ENCODE results near the gene MED16.

Gene MED16

DNA sequence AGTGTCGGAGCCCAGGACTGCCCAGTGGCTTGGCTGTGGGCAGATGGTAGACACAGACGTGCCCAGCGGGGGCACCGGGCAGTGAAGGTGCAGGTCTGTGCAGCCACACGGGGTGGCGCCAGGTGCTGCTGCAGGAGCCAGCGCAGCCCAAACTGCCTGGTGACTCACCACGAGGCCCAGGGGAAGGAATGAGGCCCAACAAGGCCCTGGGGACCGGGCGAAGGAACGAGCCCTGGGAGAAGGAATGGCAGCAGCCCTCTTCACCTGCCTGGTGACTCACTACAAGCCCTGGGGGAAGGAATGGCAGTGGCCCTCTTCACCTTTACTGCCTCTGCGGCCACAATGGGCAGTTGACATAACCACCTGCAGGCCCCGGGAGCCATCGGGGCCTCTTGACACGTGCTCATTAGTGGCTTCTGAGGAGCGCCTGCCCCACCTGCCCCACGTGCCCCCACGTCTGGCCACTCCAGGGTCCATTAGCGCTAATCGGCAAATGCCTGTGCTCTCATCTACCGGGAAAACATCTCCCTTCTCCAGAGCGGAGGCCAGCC is 9.3 kb downstream of the MED16 start:
- H3K9ac ChIP-seq (ENCODE audit: low read depth, low read length, poor library complexity, severe bottlenecking): no peak overlapping the region
- no peaks in the 10 kb centered on the region for H3K4me1 ChIP-seq (ENCODE audit: insufficient read depth, low read length, poor library complexity, severe bottlenecking)
- no peak overlapping the region for H3K4me2 ChIP-seq (ENCODE audit: low read depth, low read length, poor library complexity, severe bottlenecking)
- TF ChIP-seq, protein P1, sequence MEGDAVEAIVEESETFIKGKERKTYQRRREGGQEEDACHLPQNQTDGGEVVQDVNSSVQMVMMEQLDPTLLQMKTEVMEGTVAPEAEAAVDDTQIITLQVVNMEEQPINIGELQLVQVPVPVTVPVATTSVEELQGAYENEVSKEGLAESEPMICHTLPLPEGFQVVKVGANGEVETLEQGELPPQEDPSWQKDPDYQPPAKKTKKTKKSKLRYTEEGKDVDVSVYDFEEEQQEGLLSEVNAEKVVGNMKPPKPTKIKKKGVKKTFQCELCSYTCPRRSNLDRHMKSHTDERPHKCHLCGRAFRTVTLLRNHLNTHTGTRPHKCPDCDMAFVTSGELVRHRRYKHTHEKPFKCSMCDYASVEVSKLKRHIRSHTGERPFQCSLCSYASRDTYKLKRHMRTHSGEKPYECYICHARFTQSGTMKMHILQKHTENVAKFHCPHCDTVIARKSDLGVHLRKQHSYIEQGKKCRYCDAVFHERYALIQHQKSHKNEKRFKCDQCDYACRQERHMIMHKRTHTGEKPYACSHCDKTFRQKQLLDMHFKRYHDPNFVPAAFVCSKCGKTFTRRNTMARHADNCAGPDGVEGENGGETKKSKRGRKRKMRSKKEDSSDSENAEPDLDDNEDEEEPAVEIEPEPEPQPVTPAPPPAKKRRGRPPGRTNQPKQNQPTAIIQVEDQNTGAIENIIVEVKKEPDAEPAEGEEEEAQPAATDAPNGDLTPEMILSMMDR (conservative IDR thresholded peaks at IDR 0.05; ENCODE audit: low read length): no peak
- no peak for TF ChIP-seq EZH2phosphoT487 (IDR thresholded peaks at IDR 0.05; ENCODE audit: borderline replicate concordance)
- H3K79me2 ChIP-seq (ENCODE audit: insufficient read depth, low read length): no peaks in the 10 kb centered on the region
- no peaks in the 10 kb centered on the region for H3K9me2 ChIP-seq (replicated peaks; ENCODE audit: low read depth, low read length)
- peaks cover 2% of the 10 kb centered on the region; the same call in 1 of the 2 replicates for H3K36me3 ChIP-seq (ENCODE audit: insufficient read depth, low read length)
- H3K4me3 ChIP-seq (ENCODE audit: low read length, poor library complexity, severe bottlenecking): no peak overlapping the region
- H2AFZ ChIP-seq (ENCODE audit: low read length): no peak overlapping the region
- no peaks in the 10 kb centered on the region for H4K20me1 ChIP-seq (ENCODE audit: insufficient read depth, low read length, poor library complexity, severe bottlenecking)
- H3K9me3 ChIP-seq (ENCODE audit: insufficient read depth, low read depth, low read length): no peaks in the 10 kb centered on the region
- no peaks in the 10 kb centered on the region for H3K27me3 ChIP-seq (ENCODE audit: insufficient read depth, low read length, poor library complexity, severe bottlenecking)
- no peaks in the 10 kb centered on the region for H3F3A ChIP-seq (ENCODE audit: low read depth)

DNA sequence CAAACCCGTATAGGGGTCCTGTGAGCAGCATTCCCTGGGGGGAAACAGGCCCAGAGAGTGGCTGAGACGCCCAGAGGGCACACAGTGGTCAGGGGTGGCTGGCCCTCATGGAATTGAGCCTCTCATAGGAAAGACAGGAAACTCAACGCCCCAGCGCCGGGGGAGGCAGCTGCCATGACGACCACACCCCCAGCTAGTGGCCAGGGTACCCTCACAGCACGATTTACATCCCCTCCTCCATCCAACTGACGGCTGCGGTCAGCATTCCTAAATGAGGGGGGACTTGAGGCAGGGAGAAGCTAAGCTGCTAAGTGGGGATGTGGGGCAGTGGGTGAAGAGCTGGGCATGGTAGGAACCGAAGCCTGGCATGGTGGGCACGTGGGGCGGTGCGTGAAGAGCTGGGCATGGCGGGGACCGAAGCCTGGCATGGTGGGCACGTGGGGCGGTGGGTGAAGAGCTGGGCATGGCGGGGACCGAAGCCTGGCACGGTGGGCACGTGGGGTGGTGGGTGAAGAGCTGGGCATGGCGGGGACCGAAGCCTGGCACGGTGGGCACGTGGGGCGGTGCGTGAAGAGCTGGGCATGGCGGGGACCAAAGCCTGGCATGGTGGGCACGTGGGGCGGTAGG is 10.0 kb downstream of the MED16 start:
- Histone ChIP-seq H3K9me3 (ENCODE audit: insufficient read depth, low read depth, low read length) (no peaks in the 10 kb centered on the region), H4K20me1 (ENCODE audit: insufficient read depth, low read length, poor library complexity, severe bottlenecking) (no peaks in the 10 kb centered on the region), H3K4me3 (ENCODE audit: low read length, poor library complexity, severe bottlenecking) (no peak overlapping the region), H3K9me2 (replicated peaks; ENCODE audit: low read depth, low read length) (no peaks in the 10 kb centered on the region), H3K4me2 (ENCODE audit: low read depth, low read length, poor library complexity, severe bottlenecking) (no peak overlapping the region), H3K36me3 (ENCODE audit: insufficient read depth, low read length) (no peaks in the 10 kb centered on the region; the same call in 1 of the 2 replicates), H2AFZ (ENCODE audit: low read length) (no peak overlapping the region), H3K27me3 (ENCODE audit: insufficient read depth, low read length, poor library complexity, severe bottlenecking) (no peaks in the 10 kb centered on the region), H3F3A (ENCODE audit: low read depth) (no peaks in the 10 kb centered on the region), H3K4me1 (ENCODE audit: insufficient read depth, low read length, poor library complexity, severe bottlenecking) (no peaks in the 10 kb centered on the region), H3K9ac (ENCODE audit: low read depth, low read length, poor library complexity, severe bottlenecking) (no peak overlapping the region), H3K79me2 (ENCODE audit: insufficient read depth, low read length) (no peaks in the 10 kb centered on the region)
- TF ChIP-seq, protein P1 (conservative IDR thresholded peaks at IDR 0.05; ENCODE audit: low read length): no peak

DNA sequence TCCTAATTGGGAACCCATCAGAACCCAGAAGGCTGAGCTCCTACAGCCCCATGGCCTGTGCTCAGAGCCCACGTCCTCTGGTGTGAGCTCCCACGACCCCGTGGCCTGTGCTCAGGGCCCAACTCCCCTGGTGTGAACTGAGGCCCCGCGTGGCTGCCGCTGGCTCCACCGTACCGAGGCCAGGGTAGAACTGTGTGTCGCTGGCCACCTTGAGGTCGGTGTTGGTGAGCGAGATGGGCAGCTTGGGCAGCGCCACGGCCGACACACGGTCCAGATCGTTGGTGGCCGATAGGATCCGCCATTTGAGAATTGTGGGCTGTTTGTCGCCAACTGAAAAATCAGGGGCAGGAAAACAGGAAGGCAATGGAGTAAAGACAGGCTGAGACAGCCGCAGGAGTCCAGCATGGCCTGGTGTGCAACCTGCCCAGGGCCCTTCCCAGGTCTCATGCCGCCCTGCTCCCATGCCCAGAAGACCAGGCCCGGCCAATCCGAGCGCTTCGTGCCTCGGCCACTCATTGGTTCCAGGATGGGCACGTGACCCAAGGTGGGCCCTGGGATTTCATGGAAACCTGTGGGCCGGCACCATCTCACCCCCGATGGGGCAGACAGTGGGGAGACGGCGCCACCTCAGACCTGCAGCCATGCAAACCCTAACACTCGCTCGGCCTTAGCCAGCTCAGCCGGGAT is 11.5 kb downstream of the MED16 start:
- H3F3A ChIP-seq (ENCODE audit: low read depth): no peaks in the 10 kb centered on the region
- no peaks in the 10 kb centered on the region for H3K9me3 ChIP-seq (ENCODE audit: insufficient read depth, low read depth, low read length)
- H4K20me1 ChIP-seq (ENCODE audit: insufficient read depth, low read length, poor library complexity, severe bottlenecking): no peaks in the 10 kb centered on the region
- H3K9ac ChIP-seq (ENCODE audit: low read depth, low read length, poor library complexity, severe bottlenecking): no peak overlapping the region
- H3K36me3 ChIP-seq (ENCODE audit: insufficient read depth, low read length): no peaks in the 10 kb centered on the region; the same call in 1 of the 2 replicates
- TF ChIP-seq, protein P1 (conservative IDR thresholded peaks at IDR 0.05; ENCODE audit: low read length): no peak
- TF ChIP-seq EZH2phosphoT487 (IDR thresholded peaks at IDR 0.05; ENCODE audit: borderline replicate concordance): no peak
- H3K79me2 ChIP-seq (ENCODE audit: insufficient read depth, low read length): no peaks in the 10 kb centered on the region
- no peaks in the 10 kb centered on the region for H3K9me2 ChIP-seq (replicated peaks; ENCODE audit: low read depth, low read length)
- H3K4me2 ChIP-seq (ENCODE audit: low read depth, low read length, poor library complexity, severe bottlenecking): no peak overlapping the region
- H3K4me3 ChIP-seq (ENCODE audit: low read length, poor library complexity, severe bottlenecking): no peak overlapping the region
- no peak overlapping the region for H2AFZ ChIP-seq (ENCODE audit: low read length)
- no peaks in the 10 kb centered on the region for H3K4me1 ChIP-seq (ENCODE audit: insufficient read depth, low read length, poor library complexity, severe bottlenecking)
- H3K27me3 ChIP-seq (ENCODE audit: insufficient read depth, low read length, poor library complexity, severe bottlenecking): no peaks in the 10 kb centered on the region
